GM18909 (cell line): ENCODE measurements around the gene TRMU.

Source experiments
- ATAC-seq: cut with Tn5 transposase; IDR thresholded peaks from one replicate; pipeline ENCODE4 v1.9.1; 2021; ENCODE audit warnings: mild to moderate bottlenecking; ENCODE audit not compliant: unreplicated experiment, poor library complexity

TRMU gene

DNA sequence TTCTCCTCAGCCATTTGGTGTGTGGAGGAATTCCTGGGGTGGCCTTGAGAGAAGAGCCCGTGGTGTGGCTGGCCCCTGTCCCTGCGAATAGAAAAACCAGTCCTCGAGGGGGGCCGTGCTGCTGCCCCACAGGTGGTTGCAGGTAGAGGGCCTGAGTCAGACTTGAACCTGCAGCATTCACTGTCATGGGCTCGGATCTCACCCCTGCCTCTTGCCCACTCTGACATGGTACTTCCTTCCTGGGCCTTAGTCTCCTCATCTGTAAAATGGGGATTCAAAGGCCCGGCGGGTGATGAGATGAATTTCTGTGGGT lies 19.4 kb downstream of the TRMU start:
- ATAC-seq: no peak

- ATAC-seq: no peak
Measured at GRCh38 chr22:46355369-46355995, 20.0 kb downstream of the TRMU start.

- no peak for ATAC-seq
Measured at GRCh38 chr22:46355996-46356471, 20.5 kb downstream of the TRMU start.

GRCh38 chr22:46356496-46357480 lies 21.3 kb downstream of the TRMU start:
- no peak for ATAC-seq

DNA sequence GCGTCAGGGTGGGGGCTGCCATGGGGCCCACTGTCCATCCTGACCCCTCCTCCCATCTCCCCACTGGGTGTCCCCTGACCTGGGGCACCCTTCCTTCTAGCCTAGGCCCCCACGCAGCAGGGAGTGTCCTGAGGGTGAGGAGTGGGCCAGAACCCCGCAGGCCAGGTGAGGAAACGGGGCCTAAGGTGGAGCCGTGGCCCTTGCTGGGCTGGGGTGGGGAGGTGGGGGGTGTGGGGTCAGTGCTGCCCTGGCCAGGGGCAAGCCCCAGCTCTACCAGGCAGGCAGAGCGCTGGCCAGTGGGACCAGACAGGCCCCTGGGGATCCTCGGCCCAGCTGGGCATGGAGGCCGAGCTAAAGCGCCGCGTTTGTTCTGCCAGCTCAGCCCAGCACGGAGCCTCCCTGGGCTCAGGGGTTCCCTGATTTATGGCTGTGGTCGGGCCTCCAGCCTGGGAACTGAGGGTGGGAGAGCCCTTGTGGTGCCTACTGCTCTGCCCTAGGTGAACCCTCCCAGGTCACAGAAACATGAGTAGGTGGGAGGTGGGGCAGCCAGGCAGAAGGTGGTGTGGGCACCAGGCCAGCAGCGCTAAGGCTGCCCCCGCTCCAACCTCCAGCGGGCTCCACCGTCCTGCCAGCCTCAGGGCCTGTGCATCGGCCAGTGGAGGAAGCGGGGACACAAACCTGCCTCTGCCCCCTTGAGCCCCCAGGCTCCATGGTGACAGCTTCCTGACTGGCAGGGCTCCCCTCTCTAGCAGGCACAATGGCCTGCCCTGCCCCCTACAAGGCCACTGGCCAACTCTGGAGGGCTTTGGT lies 22.4 kb downstream of the TRMU start:
- no peak for ATAC-seq

GRCh38 chr22:46358766-46359165 lies 23.3 kb downstream of the TRMU start:
- no peak for ATAC-seq

GRCh38 chr22:46359362-46359761 lies 23.8 kb downstream of the TRMU start:
- ATAC-seq: no peak

- no peak for ATAC-seq
Measured at GRCh38 chr22:46360097-46360496, 24.6 kb downstream of the TRMU start.

DNA sequence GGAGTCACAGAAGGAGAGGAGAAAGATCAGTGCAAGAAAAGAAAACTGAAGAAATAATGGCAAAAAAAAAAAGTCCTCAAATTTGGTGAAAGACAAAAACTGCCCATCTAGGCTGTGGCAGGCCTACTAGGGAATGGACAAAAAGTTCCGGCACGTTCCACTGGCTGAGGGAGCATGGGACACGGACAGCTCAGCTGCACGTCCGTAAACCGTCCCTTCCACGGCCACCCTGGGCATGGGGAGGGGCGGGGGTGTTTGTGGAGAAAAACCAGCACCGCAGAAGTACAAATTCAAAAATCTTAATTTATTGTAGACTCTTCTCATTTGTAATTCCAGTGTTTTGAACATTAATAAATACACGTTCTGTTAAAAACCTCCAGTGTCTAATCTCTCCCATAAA lies 25.4 kb downstream of the TRMU start:
- ATAC-seq: no peak

DNA sequence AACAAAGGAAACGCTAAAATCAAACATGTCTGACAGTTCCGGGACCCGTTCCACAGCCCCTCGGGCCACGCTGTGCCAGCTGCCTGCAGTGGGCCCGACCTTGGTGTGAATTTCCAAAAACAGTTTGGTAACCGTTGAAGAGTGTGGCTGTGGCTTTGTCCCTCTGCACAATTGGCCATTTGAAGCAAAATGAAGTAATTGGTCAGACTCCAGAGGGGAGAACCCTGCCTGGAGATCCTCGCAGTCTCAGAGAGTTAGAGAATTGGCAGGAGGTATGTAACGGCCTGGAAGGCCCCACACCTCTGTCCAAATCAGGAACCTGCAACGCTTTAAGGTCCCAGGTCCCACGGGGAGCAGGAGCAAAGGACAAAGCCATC lies 26.3 kb downstream of the TRMU start:
- ATAC-seq: no peak

GRCh38 chr22:46362203-46362933 lies 26.9 kb downstream of the TRMU start:
- ATAC-seq: no peak

DNA sequence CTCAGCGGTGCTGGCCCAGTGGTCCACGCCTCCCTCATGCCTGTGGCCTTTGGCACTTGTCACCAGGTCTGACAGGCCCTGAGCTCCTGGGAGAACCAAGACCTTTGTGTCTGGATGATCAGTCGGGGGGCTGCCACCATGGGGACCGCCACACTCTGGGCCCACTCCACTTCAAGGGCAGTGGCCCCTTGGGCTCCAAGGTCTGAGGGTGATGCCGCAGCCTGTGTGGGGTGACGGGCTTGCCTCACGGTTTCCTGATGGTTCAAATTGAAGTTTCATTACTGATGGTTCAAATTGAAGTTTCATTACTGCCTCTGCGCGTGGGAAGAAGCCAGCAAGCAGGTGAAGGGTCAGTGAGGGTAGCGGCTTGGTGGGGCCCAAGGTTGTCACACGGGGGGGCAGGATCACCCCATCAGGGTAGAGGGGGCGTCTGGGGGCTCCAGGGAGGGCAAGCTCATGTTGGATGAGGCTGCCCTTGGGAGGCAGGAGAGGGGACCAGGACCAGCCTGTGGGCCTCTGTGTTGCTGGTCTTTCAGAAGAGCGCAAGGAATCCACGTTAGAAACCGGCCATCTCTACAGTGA lies 27.5 kb downstream of the TRMU start:
- no peak for ATAC-seq

DNA sequence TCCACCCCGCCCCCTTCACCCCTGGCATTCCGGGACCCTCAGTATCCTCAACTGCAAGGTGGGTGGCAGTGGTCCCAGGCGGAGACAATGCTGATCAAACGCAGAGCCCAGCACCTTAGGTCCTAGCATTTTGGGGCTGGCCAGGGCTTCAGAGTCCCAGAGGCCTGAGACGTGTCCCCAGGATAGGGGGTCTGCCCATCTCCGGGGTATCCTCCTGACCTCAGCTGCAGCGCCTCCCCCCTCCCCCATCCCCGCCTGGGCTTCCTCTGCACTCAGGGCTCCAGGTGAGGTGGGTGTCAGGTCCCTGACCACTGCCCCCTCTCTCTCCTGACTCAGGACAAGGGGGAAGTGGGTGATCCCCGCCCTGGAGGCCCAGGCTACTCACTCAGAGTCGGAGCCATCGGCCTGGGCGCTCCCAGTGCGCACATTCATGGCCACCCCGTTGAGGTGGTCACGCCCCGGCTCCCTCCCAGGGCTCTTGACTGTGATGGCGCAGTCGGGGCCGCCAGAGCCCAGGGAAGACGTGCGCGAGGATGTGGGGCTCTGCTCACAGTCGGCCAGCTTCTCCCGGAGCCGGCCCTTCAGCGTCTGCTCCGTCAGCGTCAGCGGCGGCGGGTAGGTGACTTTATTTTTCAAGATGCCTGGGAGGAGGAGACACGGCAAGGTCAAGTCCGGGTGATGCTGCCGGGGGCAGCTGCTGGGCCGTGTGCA lies 28.3 kb downstream of the TRMU start:
- ATAC-seq: no peak

DNA sequence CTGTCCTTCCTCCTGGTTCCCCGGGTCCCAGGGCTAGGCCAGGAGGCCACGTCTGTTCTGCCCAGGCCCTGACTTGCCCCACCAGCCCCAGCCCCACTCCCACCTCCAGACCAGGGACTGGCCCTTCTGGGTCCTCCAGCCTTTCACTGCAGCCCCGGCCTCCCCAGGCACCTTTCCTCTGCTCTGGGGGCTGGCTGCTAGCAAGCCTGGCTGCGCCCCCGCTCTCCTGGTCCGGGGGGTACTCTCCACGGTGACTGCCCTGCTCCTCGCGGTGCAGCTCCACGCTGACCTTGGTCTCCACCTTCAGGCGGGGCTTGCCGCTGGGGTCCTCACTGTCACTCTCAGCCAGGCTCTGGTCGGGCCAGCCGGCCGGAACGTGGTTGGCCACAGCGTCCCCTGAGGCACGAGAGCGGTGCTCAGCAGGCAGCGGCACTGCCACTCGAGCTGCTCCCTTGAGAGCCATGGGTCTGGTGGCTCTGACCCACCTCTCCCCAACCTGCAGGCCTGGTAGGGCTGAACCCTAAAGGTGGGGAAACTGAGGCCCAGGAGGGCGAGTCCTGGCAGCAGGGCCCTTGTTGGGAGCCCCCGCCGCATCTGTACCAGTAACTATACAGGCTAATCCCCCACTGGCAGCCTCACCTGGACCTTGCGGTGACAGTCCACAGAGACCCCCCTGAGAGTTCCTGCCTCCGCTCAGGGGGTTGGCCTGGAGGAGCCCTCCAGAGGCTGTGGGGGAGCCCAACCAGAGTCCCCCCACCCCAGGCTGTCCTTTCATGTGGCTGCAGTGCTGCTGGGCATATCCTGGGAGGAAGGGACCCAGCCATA lies 29.0 kb downstream of the TRMU start:
- no peak for ATAC-seq

DNA sequence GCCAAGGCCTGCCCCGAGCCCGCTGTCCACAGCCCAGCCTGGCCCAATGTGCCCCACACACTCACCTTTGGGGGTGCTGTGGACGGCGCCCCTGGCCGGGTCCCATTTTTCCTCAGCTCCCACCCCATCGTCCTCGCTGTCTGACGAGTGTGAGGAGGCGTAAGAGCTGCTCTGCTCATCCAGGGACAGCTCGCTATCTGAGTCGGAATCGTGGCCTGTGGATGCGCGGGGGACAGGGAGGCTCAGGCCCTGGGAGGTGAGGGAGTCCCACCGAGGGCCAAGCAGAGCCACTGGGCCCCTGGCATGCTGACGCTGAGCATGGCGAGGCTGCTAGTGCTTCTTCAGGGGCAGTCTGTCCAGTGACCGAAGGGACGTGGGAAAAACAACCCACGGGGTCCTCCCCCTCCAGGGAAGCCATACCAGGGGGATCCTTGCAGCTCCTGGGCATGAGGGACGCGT lies 29.7 kb downstream of the TRMU start:
- ATAC-seq: no peak

- no peak for ATAC-seq
Measured at GRCh38 chr22:46366327-46366731, 30.8 kb downstream of the TRMU start.

GRCh38 chr22:46366801-46367706 lies 31.5 kb downstream of the TRMU start:
- ATAC-seq: no peak
